Suprapubic skin (tissue), 4 donors: ENCODE results near the gene SRSF6.

ENCODE experiments used
- EP300 ChIP-seq: sonication (generic); formaldehyde crosslinking; IDR thresholded peaks from one replicate; pipeline ENCODE4 v1.6.1; 2017; ENCODE audit warnings: antibody characterized with exemption
- POLR2A ChIP-seq, 2 donors: fragments of 450-650 bp; IDR thresholded peaks; one replicate each; pipeline ENCODE4 v1.6.1; 2017; ENCODE audit warnings: antibody characterized with exemption in 2 of 2, mild to moderate bottlenecking in 2 of 2, moderate library complexity in 2 of 2
- POLR2AphosphoS5 ChIP-seq, 3 donors: sonication (generic); formaldehyde crosslinking; IDR thresholded peaks; one replicate each; pipeline ENCODE4 v1.6.1; 2017; ENCODE audit warnings: antibody characterized with exemption in 3 of 3
- TF ChIP-seq, protein P1 (sequence below), 2 donors: fragments of 200-600 bp in 1 of 2; fragments of 450-650 bp in 1 of 2; sonication (generic) in 1 of 2; IDR thresholded peaks; one replicate each; pipeline ENCODE4 v1.5.1; 2016 to 2019; ENCODE audit warnings: antibody characterized with exemption in 2 of 2, mild to moderate bottlenecking in 1 of 2, moderate library complexity in 1 of 2

DNA sequence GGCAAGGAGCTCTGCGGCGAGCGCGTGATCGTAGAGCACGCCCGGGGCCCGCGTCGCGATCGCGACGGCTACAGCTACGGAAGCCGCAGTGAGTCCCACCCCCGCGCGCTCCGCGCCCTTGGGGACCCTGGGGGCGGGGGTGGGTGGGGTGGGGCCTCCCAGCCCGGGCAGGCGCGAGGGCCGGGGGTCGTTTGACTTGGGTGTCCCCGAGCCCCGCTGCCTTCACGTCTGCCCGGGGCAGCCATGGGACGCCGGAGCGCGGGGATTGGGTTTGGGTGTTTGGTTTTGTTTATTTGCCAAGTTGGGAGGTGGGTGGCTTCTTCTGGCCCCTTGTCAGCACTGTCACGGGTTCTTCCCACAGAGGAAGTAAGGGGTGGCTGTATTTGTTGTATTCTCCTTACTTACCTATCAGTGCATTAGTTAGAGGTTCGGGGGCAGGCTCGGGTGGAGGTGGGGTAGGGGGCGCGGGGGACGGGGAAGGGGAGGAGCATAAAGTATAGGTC is 777 bp downstream of the SRSF6 start:
- TF ChIP-seq POLR2A (IDR thresholded peaks at IDR 0.05) (no peak), POLR2AphosphoS5 (IDR thresholded peaks at IDR 0.05) (no peak), EP300 (no peak)
- TF ChIP-seq, protein P1, sequence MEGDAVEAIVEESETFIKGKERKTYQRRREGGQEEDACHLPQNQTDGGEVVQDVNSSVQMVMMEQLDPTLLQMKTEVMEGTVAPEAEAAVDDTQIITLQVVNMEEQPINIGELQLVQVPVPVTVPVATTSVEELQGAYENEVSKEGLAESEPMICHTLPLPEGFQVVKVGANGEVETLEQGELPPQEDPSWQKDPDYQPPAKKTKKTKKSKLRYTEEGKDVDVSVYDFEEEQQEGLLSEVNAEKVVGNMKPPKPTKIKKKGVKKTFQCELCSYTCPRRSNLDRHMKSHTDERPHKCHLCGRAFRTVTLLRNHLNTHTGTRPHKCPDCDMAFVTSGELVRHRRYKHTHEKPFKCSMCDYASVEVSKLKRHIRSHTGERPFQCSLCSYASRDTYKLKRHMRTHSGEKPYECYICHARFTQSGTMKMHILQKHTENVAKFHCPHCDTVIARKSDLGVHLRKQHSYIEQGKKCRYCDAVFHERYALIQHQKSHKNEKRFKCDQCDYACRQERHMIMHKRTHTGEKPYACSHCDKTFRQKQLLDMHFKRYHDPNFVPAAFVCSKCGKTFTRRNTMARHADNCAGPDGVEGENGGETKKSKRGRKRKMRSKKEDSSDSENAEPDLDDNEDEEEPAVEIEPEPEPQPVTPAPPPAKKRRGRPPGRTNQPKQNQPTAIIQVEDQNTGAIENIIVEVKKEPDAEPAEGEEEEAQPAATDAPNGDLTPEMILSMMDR (IDR thresholded peaks at IDR 0.05) = no peak
